ENCODE data around the gene SCYGR8. TPM values are rescaled to one million over a fixed set of nuclear protein-coding genes. Genes with fewer than 3 reads are reported as not detected.

The SCYGR8 gene
- total RNA-seq, 1 experiment from 2014 or later, result not detected

DNA sequence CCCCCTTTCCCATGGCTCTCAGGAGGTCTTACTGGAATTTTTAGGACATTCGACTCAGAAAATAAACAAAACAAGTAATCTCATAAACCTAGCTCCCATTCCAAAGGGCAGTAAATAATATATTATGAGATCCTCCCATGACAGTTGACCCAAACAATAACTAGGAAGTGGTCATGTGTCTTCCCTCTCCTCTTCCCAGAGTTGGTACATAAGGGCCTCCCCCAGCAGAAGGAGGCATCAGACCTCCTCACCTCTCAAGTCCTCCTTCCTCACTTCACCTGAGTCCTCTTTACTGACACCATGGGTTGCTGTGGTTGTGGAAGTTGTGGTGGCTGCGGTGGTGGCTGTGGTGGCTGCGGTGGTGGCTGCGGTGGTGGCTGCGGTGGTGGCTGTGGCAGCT, 17.7 kb upstream of the SCYGR8 start, which contains the start of gene SCYGR7:
Gene SCYGR7 (plus strand): TSS at position 301 of the 400 bp plus-strand sequence. CDS start 0 bp downstream, at position 301.
- Histone ChIP-seq H3K9ac (ENCODE audit: low read length) (no peak within 1 kb of the TSS), H3K36me3 (ENCODE audit: control insufficient read depth in 1 of 2, insufficient read depth in 2 of 2, low read length in 2 of 2) (no peaks in the 10 kb centered on the region), H3K79me2 (ENCODE audit: insufficient read depth, low read length) (no peaks in the 10 kb centered on the region), H3K9me2 (ENCODE audit: insufficient read depth) (no peaks in the 10 kb centered on the region), H3K27ac (ENCODE audit: low read depth, low read length) (no peak within 1 kb of the TSS), H3K4me1 (ENCODE audit: control insufficient read depth in 1 of 2, insufficient read depth in 2 of 2, low read length in 2 of 2) (no peaks in the 10 kb centered on the region), H3K27me3 (ENCODE audit: insufficient read depth, low read length) (no peaks in the 10 kb centered on the region), H3K4me2 (ENCODE audit: low read length) (no peak within 1 kb of the TSS), H2AFZ (ENCODE audit: low read depth, low read length, poor library complexity, severe bottlenecking) (no peak within 1 kb of the TSS), H3K9me3 (ENCODE audit: control insufficient read depth in 1 of 2, insufficient read depth in 1 of 2, low read depth in 1 of 2, low read length in 2 of 2) (no peaks in the 10 kb centered on the region), H3K4me3 (replicated peaks in 1 of 2; ENCODE audit: low read depth in 1 of 2, low read length in 2 of 2) (no peak within 1 kb of the TSS), H4K20me1 (ENCODE audit: insufficient read depth) (no peaks in the 10 kb centered on the region)
- POLR2A ChIA-PET, result no interaction called here
- BruUV-seq (replicated peaks), result no TSS peak
- ATAC-seq (no peak), DNase-seq (ENCODE audit: low read depth, low spot score) (no peak)
- intact Hi-C loops (cut with micrococcal nuclease), result no loop called here
- RAD21 ChIA-PET (ENCODE audit: low non-redundant PET in 1 of 2, low total read pairs in 2 of 2, uncharacterized antibody in 2 of 2, unreplicated experiment in 2 of 2), result no interaction called here
- CTCF ChIA-PET, result no interaction called here
- TF ChIP-seq ELF1 (IDR thresholded peaks at IDR 0.05; ENCODE audit: borderline replicate concordance, low read depth) (no peak), SIN3A (IDR thresholded peaks at IDR 0.05; ENCODE audit: low read depth) (no peak), SP1 (IDR thresholded peaks at IDR 0.05; ENCODE audit: low read depth) (no peak), POLR2A (IDR thresholded peaks at IDR 0.05; ENCODE audit: borderline replicate concordance, extremely low read depth, insufficient read depth, insufficient read length) (no peak), ZNF274 (IDR thresholded peaks at IDR 0.05; ENCODE audit: low read depth, low read length) (no peak), YY1 (IDR thresholded peaks at IDR 0.05; ENCODE audit: extremely low read depth, insufficient replicate concordance, low read depth, low read length) (no peak)
- TF ChIP-seq, protein P1, sequence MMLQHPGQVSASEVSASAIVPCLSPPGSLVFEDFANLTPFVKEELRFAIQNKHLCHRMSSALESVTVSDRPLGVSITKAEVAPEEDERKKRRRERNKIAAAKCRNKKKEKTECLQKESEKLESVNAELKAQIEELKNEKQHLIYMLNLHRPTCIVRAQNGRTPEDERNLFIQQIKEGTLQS (IDR thresholded peaks at IDR 0.05), result no peak
- TF ChIP-seq, protein P2, sequence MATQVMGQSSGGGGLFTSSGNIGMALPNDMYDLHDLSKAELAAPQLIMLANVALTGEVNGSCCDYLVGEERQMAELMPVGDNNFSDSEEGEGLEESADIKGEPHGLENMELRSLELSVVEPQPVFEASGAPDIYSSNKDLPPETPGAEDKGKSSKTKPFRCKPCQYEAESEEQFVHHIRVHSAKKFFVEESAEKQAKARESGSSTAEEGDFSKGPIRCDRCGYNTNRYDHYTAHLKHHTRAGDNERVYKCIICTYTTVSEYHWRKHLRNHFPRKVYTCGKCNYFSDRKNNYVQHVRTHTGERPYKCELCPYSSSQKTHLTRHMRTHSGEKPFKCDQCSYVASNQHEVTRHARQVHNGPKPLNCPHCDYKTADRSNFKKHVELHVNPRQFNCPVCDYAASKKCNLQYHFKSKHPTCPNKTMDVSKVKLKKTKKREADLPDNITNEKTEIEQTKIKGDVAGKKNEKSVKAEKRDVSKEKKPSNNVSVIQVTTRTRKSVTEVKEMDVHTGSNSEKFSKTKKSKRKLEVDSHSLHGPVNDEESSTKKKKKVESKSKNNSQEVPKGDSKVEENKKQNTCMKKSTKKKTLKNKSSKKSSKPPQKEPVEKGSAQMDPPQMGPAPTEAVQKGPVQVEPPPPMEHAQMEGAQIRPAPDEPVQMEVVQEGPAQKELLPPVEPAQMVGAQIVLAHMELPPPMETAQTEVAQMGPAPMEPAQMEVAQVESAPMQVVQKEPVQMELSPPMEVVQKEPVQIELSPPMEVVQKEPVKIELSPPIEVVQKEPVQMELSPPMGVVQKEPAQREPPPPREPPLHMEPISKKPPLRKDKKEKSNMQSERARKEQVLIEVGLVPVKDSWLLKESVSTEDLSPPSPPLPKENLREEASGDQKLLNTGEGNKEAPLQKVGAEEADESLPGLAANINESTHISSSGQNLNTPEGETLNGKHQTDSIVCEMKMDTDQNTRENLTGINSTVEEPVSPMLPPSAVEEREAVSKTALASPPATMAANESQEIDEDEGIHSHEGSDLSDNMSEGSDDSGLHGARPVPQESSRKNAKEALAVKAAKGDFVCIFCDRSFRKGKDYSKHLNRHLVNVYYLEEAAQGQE (IDR thresholded peaks at IDR 0.05; ENCODE audit: low read depth), result no peak
- TF ChIP-seq, protein P3, sequence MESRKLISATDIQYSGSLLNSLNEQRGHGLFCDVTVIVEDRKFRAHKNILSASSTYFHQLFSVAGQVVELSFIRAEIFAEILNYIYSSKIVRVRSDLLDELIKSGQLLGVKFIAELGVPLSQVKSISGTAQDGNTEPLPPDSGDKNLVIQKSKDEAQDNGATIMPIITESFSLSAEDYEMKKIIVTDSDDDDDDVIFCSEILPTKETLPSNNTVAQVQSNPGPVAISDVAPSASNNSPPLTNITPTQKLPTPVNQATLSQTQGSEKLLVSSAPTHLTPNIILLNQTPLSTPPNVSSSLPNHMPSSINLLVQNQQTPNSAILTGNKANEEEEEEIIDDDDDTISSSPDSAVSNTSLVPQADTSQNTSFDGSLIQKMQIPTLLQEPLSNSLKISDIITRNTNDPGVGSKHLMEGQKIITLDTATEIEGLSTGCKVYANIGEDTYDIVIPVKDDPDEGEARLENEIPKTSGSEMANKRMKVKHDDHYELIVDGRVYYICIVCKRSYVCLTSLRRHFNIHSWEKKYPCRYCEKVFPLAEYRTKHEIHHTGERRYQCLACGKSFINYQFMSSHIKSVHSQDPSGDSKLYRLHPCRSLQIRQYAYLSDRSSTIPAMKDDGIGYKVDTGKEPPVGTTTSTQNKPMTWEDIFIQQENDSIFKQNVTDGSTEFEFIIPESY (IDR thresholded peaks at IDR 0.05; ENCODE audit: extremely low read depth, insufficient replicate concordance, low read length), result no peak

Data from HCT116 (cell line).